PC-9 (cell line): Measurements from ENCODE around the gene CELF2. TPM values are rescaled to one million over a fixed set of nuclear protein-coding genes. Genes with fewer than 3 reads are reported as not detected.

ENCODE experiments used
- BruUV-seq: library from RNA; stranded (reverse); fragments of 400-500 nt; replicated peaks from 2 replicates; lab custom pipeline; 2021; lab: Mats Ljungman, UMichigan
- CTCF ChIA-PET: fragments of 300-600 bp; sonication (Branson Sonifier 250); formaldehyde crosslinking; loops from one replicate; lab custom pipeline; 2022; ENCODE audit warnings: antibody characterized with exemption; lab: Charles Lee
- POLR2A ChIA-PET: fragments of 300-600 bp; sonication (Branson Sonifier 250); formaldehyde crosslinking; loops from one replicate; lab custom pipeline; 2022; ENCODE audit warnings: antibody characterized with exemption; ENCODE audit not compliant: unreplicated experiment; lab: Charles Lee
- DNase-seq, 2 experiments: peaks; one replicate each; pipeline versions ENCODE4 v3.0.0 to v3.0.0-alpha.2; 2015 to 2022; ENCODE audit warnings: mixed read lengths in 1 of 2
- H2AFZ ChIP-seq: fragments of 200-600 bp; sonication (generic); 2 replicates; pipeline ENCODE4 v1.8.1; 2017; ENCODE audit warnings: antibody characterized with exemption
- H3F3A ChIP-seq: fragments of 200-600 bp; sonication (generic); 2 replicates; pipeline ENCODE4 v1.8.1; 2017; ENCODE audit warnings: antibody characterized with exemption, mild to moderate bottlenecking, low read depth; ENCODE audit not compliant: insufficient read depth
- H3K27ac ChIP-seq: fragments of 200-600 bp; sonication (generic); 2 replicates; pipeline ENCODE4 v1.6.1; 2016; ENCODE audit warnings: mixed run types
- H3K27me3 ChIP-seq: fragments of 200-600 bp; sonication (generic); 2 replicates; pipeline ENCODE4 v1.6.1; 2016; ENCODE audit warnings: low read depth, mixed run types; ENCODE audit not compliant: insufficient read depth
- H3K36me3 ChIP-seq: fragments of 200-600 bp; sonication (generic); 2 replicates; pipeline ENCODE4 v1.6.1; 2016; ENCODE audit warnings: low read depth, mixed run types
- H3K4me1 ChIP-seq: fragments of 200-600 bp; sonication (generic); replicated peaks from 2 replicates; pipeline ENCODE4 v1.6.1; 2016; ENCODE audit warnings: mixed run types; ENCODE audit not compliant: insufficient read depth
- H3K4me2 ChIP-seq: fragments of 200-600 bp; sonication (generic); 2 replicates; pipeline ENCODE4 v1.6.1; 2017; ENCODE audit warnings: mixed run types
- H3K4me3 ChIP-seq: fragments of 200-600 bp; sonication (generic); 2 replicates; pipeline ENCODE4 v1.6.1; 2016; ENCODE audit warnings: mixed run types
- H3K79me2 ChIP-seq: fragments of 200-600 bp; sonication (generic); 2 replicates; pipeline ENCODE4 v1.6.1; 2017; ENCODE audit warnings: low read depth, mixed run types
- H3K9me2 ChIP-seq: fragments of 200-600 bp; sonication (generic); 2 replicates; pipeline ENCODE4 v1.8.1; 2017; ENCODE audit warnings: mild to moderate bottlenecking; ENCODE audit not compliant: insufficient read depth
- H3K9me3 ChIP-seq: fragments of 200-600 bp; sonication (generic); 2 replicates; pipeline ENCODE4 v1.8.1; 2016; ENCODE audit warnings: low read depth; ENCODE audit not compliant: insufficient read depth
- H4K20me1 ChIP-seq: fragments of 200-600 bp; sonication (generic); 2 replicates; pipeline ENCODE4 v1.8.1; 2017; ENCODE audit not compliant: insufficient read depth
- EZH2 ChIP-seq: fragments of 200-600 bp; sonication (generic); IDR thresholded peaks from 2 replicates; pipeline ENCODE4 v1.8.0; 2017; ENCODE audit warnings: antibody characterized with exemption, low read depth
- intact Hi-C: fragments of 100-400 bp; cut with micrococcal nuclease; formaldehyde crosslinking; loops from one replicate; pipeline ENCODE4 v1.10.0; 2022; ENCODE audit not compliant: unreplicated experiment
- total RNA-seq: library from RNA; stranded (reverse); gene quantifications from 2 replicates; pipeline ENCODE4 v1.2.3, GENCODE V29; 2021
- TF ChIP-seq, protein P1 (sequence below): fragments of 200-600 bp; sonication (generic); conservative IDR thresholded peaks from 2 replicates; pipeline ENCODE4 v1.6.1; 2017; ENCODE audit warnings: mixed run types, antibody characterized with exemption, mild to moderate bottlenecking, moderate library complexity

Gene CELF2
- total RNA-seq, 1 experiment from 2014 or later = not detected

DNA sequence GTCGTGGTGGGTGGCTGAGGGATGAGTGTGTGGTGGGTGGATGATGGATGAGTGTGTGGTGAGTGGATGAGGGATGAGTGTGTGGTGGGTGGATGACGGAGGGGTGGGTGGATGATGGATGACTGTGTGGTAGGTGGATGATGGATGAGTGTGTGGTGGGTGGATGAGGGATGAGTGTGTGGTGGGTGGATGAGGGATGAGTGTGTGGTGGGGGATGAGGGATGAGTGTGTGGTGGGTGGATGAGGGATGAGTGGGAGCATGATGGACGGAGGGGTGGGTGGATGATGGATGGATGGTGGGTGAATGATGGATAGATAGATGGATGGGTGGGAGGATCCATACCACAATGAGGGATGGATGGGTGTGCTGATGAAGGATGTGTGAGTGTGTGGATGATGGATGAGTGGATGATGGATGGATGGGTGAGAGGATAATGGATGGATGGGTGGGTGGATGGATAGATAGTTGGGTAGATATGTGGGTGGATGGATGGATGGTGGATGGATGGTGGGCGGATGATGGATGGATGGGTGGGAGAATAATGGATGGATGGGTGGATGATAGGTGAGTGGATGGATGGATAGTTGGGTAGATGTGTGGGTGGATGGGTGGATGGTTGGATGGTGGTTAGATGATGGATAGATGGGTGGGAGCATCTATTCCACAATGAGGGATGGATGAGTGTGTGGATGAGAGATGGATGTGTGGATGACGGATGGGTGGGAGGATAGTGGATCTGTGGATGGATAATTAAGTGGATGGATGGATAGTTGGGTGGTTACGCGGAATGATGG lies 266.8 kb downstream of the CELF2 start:
- no TSS peak for BruUV-seq
- ChIA-PET CTCF (no interaction called here), POLR2A (no interaction called here)
- TF ChIP-seq EZH2 = no peak
- TF ChIP-seq, protein P1, sequence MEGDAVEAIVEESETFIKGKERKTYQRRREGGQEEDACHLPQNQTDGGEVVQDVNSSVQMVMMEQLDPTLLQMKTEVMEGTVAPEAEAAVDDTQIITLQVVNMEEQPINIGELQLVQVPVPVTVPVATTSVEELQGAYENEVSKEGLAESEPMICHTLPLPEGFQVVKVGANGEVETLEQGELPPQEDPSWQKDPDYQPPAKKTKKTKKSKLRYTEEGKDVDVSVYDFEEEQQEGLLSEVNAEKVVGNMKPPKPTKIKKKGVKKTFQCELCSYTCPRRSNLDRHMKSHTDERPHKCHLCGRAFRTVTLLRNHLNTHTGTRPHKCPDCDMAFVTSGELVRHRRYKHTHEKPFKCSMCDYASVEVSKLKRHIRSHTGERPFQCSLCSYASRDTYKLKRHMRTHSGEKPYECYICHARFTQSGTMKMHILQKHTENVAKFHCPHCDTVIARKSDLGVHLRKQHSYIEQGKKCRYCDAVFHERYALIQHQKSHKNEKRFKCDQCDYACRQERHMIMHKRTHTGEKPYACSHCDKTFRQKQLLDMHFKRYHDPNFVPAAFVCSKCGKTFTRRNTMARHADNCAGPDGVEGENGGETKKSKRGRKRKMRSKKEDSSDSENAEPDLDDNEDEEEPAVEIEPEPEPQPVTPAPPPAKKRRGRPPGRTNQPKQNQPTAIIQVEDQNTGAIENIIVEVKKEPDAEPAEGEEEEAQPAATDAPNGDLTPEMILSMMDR = no peak
- no peak overlapping the region for H2AFZ ChIP-seq
- no peak overlapping the region for H3K4me2 ChIP-seq
- H3F3A ChIP-seq = no peaks in the 10 kb centered on the region
- no peaks in the 10 kb centered on the region for H3K9me2 ChIP-seq
- H3K9me3 ChIP-seq = no peaks in the 10 kb centered on the region
- no peak overlapping the region for H3K4me3 ChIP-seq
- H3K4me1 ChIP-seq = no peaks in the 10 kb centered on the region
- peaks cover 45% of the 10 kb centered on the region for H3K27me3 ChIP-seq
- H3K36me3 ChIP-seq = no peaks in the 10 kb centered on the region
- intact Hi-C loops = no loop called here
- no peaks in the 10 kb centered on the region for H3K79me2 ChIP-seq
- no peak for DNase-seq
- H3K27ac ChIP-seq = no peak overlapping the region
- no peaks in the 10 kb centered on the region for H4K20me1 ChIP-seq

DNA sequence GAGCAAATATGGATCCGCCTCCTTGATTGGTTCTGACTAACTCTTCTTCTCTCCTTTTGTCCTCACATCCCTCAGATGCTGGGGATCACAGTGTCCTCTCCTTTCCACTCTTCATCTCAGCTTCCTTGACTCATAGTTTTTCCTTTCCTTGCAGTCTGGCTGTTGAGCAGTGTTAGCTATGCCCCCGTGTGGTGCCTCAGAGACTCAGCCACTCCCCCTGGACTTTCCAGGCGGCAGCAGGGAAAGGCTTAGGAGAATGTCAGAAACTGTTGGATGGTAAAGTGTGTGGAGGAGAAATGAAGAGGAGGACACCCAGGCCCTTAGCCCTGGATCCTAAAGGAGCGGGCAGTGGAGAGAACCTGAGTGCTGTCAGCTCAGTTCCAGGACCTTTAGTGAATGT lies 267.5 kb downstream of the CELF2 start:
- ChIA-PET CTCF (no interaction called here), POLR2A (no interaction called here)
- no peaks in the 10 kb centered on the region for H3K9me3 ChIP-seq
- no peak overlapping the region for H3K27ac ChIP-seq
- no peak overlapping the region for H2AFZ ChIP-seq
- TF ChIP-seq, protein P1 = no peak
- no peak for TF ChIP-seq EZH2
- no peaks in the 10 kb centered on the region for H4K20me1 ChIP-seq
- no peak for DNase-seq
- H3K79me2 ChIP-seq = no peaks in the 10 kb centered on the region
- no TSS peak for BruUV-seq
- no peak overlapping the region for H3K4me3 ChIP-seq
- H3K4me1 ChIP-seq = no peaks in the 10 kb centered on the region
- H3K27me3 ChIP-seq = peaks cover 38% of the 10 kb centered on the region
- H3K9me2 ChIP-seq = no peaks in the 10 kb centered on the region
- no peaks in the 10 kb centered on the region for H3K36me3 ChIP-seq
- intact Hi-C loops = no loop called here
- no peak overlapping the region for H3K4me2 ChIP-seq
- H3F3A ChIP-seq = no peaks in the 10 kb centered on the region

DNA sequence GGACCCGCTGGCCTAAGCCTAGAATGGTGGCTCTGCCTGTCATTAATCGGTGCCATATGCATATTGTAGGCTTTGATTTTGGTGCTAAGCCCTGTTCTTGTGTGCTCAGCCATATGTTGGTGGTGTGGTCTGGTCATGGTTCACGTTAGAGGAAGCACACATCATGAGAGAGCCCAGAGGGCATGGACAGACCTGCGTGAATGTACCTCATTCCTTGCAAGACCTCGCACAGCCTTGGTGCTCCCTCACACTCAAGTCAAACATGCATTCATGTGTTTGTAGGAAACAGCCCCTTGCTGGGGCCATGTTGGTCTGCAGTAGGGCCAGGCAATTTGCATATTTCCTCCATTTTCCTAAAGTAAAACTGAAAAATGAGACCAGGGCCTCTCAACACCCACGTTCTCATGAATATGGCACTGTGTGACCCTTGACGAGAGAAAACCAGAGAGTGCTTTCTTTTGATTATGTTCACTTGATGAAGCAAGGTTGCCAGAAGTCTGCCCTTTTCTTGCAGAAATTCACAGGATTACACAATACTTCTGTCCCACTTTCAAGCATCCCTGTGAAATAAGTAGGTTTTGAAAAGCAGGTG lies 268.7 kb downstream of the CELF2 start:
- TF ChIP-seq, protein P1 = no peak
- TF ChIP-seq EZH2 = no peak
- CTCF ChIA-PET = interaction anchor here (0.7 kb wide), 1 partner anchor 1934 kb away, joined by 6 read pairs; no protein-coding TSS in a partner anchor
- Histone ChIP-seq H3K36me3 (no peaks in the 10 kb centered on the region), H3F3A (no peaks in the 10 kb centered on the region), H2AFZ (no peak overlapping the region), H3K4me3 (no peak overlapping the region), H3K27ac (no peak overlapping the region), H3K27me3 (peaks cover 34% of the 10 kb centered on the region), H4K20me1 (no peaks in the 10 kb centered on the region), H3K9me2 (no peaks in the 10 kb centered on the region), H3K4me1 (no peaks in the 10 kb centered on the region), H3K9me3 (no peaks in the 10 kb centered on the region), H3K79me2 (no peaks in the 10 kb centered on the region), H3K4me2 (no peak overlapping the region)
- POLR2A ChIA-PET = no interaction called here
- intact Hi-C loops = no loop called here
- BruUV-seq = no TSS peak
- no peak for DNase-seq
